Measurements from ENCODE around the gene LRG1. TPM values are rescaled to one million over a fixed set of nuclear protein-coding genes. Genes with fewer than 3 reads are reported as not detected.

The LRG1 gene
- total RNA-seq, 1 experiment from 2014 or later: 0.81 TPM

DNA sequence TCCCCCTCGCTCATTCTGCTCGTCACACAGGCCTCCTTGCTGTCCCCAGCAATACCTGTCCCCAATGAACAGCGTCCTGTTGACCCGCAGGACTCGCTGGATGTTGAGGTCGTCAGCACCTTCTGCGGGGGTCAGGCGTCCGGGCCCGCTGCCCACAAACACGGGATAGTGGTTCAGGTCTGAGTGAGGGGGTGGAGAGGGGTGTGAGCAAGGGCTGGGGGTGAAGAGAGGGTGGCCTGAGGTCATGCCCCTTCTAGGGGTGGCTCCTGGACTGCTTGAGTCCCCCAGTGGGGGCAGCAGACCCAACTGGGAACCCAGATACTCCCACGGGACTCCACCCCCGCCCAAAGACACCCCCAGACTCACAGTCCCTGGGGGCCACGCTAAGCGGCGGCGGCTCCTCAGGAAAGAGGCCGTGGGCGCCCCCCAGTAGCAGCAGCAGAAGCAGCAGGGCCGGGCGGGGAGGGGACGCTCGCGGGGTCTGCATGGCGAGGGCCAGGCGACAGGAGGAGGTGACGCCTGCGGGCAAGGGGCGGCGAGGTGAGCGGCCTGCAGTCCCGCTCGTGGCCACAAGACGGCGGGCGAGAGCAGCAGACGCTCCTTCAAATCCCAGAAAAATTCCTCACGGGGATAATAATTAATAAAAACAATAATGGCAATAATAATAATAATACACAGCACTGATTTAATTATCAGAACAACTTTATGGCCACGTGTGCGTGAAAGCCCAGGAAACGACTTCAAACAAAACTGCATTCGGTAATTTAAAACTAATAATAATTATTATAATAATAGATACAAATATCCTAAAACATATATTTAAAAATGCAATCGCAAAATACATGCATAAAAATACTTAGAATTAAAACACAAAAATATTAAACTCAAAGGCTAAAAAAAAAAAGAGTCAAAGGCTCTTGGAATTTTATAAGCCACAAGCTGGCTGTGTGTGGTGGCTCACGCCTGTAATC, 18.4 kb upstream of the LRG1 start (continued):
- TF ChIP-seq GABPB1 (CRISPR knock-in tag; IDR thresholded peaks at IDR 0.05): no peak

GRCh38 chr19:4557144-4557970, 17.5 kb upstream of the LRG1 start:
- ATAC-seq (0 out of 2 replicates have a peak, but pooled peaks have one; percentile 8), DNase-seq (ENCODE audit: low spot score) (peak; percentile 67)
- POLR2A ChIA-PET: interaction anchor here (1.1 kb wide), 1 partner anchor 113 kb away, joined by 4 read pairs; no protein-coding TSS in a partner anchor

More at GRCh38 chr19:4557144-4557970, 17.5 kb upstream of the LRG1 start:
- peaks cover 2% of the 10 kb centered on the region; the same call in 1 of the 2 replicates for H3K27me3 Mint-ChIP-seq (ENCODE audit: low read depth)
- H3K4me1 Mint-ChIP-seq: peaks cover 9% of the 10 kb centered on the region
- H3K4me3 Mint-ChIP-seq: no peak overlapping the region
- CTCF ChIA-PET: interaction anchor here (0.7 to 1.7 kb wide), 5 partner anchors 10 to 234 kb away, joined by 3 to 13 read pairs (median 7); partner anchors contain the start of gene PLIN5
- no peak overlapping the region for H3K27ac Mint-ChIP-seq
- H3K9me3 Mint-ChIP-seq: no peaks in the 10 kb centered on the region
- TF ChIP-seq TEAD1 (CRISPR knock-in tag; IDR thresholded peaks at IDR 0.05) (no peak), FOXJ3 (CRISPR knock-in tag; IDR thresholded peaks at IDR 0.05; ENCODE audit: borderline replicate concordance) (no peak), GTF2I (CRISPR knock-in tag; conservative IDR thresholded peaks at IDR 0.05) (0 out of 2 replicates have a peak, but pooled peaks have one; percentile 79), RELA (CRISPR knock-in tag; IDR thresholded peaks at IDR 0.05; ENCODE audit: borderline replicate concordance) (no peak), ZNF138 (CRISPR knock-in tag; conservative IDR thresholded peaks at IDR 0.05) (no peak), ZNF423 (CRISPR knock-in tag; IDR thresholded peaks at IDR 0.05) (no peak), E2F5 (CRISPR knock-in tag; IDR thresholded peaks at IDR 0.05) (no peak), ZNF121 (CRISPR knock-in tag; IDR thresholded peaks at IDR 0.05) (peak; percentile 60; the same call in 1 of the 2 replicates), JAZF1 (CRISPR knock-in tag; IDR thresholded peaks at IDR 0.05) (no peak)
- TF ChIP-seq, protein P1, sequence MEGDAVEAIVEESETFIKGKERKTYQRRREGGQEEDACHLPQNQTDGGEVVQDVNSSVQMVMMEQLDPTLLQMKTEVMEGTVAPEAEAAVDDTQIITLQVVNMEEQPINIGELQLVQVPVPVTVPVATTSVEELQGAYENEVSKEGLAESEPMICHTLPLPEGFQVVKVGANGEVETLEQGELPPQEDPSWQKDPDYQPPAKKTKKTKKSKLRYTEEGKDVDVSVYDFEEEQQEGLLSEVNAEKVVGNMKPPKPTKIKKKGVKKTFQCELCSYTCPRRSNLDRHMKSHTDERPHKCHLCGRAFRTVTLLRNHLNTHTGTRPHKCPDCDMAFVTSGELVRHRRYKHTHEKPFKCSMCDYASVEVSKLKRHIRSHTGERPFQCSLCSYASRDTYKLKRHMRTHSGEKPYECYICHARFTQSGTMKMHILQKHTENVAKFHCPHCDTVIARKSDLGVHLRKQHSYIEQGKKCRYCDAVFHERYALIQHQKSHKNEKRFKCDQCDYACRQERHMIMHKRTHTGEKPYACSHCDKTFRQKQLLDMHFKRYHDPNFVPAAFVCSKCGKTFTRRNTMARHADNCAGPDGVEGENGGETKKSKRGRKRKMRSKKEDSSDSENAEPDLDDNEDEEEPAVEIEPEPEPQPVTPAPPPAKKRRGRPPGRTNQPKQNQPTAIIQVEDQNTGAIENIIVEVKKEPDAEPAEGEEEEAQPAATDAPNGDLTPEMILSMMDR (IDR thresholded peaks at IDR 0.05): peak; percentile 41; the same call in 1 of the 2 replicates
- TF ChIP-seq, protein P2, sequence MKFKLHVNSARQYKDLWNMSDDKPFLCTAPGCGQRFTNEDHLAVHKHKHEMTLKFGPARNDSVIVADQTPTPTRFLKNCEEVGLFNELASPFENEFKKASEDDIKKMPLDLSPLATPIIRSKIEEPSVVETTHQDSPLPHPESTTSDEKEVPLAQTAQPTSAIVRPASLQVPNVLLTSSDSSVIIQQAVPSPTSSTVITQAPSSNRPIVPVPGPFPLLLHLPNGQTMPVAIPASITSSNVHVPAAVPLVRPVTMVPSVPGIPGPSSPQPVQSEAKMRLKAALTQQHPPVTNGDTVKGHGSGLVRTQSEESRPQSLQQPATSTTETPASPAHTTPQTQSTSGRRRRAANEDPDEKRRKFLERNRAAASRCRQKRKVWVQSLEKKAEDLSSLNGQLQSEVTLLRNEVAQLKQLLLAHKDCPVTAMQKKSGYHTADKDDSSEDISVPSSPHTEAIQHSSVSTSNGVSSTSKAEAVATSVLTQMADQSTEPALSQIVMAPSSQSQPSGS (CRISPR knock-in tag; IDR thresholded peaks at IDR 0.05; ENCODE audit: borderline replicate concordance, low read depth): no peak
- TF ChIP-seq, protein P3, sequence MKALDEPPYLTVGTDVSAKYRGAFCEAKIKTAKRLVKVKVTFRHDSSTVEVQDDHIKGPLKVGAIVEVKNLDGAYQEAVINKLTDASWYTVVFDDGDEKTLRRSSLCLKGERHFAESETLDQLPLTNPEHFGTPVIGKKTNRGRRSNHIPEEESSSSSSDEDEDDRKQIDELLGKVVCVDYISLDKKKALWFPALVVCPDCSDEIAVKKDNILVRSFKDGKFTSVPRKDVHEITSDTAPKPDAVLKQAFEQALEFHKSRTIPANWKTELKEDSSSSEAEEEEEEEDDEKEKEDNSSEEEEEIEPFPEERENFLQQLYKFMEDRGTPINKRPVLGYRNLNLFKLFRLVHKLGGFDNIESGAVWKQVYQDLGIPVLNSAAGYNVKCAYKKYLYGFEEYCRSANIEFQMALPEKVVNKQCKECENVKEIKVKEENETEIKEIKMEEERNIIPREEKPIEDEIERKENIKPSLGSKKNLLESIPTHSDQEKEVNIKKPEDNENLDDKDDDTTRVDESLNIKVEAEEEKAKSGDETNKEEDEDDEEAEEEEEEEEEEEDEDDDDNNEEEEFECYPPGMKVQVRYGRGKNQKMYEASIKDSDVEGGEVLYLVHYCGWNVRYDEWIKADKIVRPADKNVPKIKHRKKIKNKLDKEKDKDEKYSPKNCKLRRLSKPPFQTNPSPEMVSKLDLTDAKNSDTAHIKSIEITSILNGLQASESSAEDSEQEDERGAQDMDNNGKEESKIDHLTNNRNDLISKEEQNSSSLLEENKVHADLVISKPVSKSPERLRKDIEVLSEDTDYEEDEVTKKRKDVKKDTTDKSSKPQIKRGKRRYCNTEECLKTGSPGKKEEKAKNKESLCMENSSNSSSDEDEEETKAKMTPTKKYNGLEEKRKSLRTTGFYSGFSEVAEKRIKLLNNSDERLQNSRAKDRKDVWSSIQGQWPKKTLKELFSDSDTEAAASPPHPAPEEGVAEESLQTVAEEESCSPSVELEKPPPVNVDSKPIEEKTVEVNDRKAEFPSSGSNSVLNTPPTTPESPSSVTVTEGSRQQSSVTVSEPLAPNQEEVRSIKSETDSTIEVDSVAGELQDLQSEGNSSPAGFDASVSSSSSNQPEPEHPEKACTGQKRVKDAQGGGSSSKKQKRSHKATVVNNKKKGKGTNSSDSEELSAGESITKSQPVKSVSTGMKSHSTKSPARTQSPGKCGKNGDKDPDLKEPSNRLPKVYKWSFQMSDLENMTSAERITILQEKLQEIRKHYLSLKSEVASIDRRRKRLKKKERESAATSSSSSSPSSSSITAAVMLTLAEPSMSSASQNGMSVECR (CRISPR knock-in tag; IDR thresholded peaks at IDR 0.05; ENCODE audit: borderline replicate concordance): no peak
- H3K36me3 Mint-ChIP-seq: peaks cover 28% of the 10 kb centered on the region

Measured in WTC11 (cell line).